DOHH2 (cell line): ENCODE data around the gene KLK4.

Source experiments
- H3F3A ChIP-seq: fragments of 200-600 bp; sonication (generic), shearing (Covaris generic); 2 replicates; pipeline ENCODE4 v1.6.0; 2016; ENCODE audit warnings: antibody characterized with exemption, mild to moderate bottlenecking; ENCODE audit not compliant: control insufficient read depth, insufficient read depth
- H3K27ac ChIP-seq: fragments of 200-600 bp; sonication (generic); 2 replicates; pipeline ENCODE4 v1.5.1; 2014; ENCODE audit warnings: low read depth, mild to moderate bottlenecking, low read length, moderate library complexity
- H3K27me3 ChIP-seq: fragments of 200-600 bp; sonication (generic); 2 replicates; pipeline ENCODE4 v1.6.1; 2014; ENCODE audit warnings: mild to moderate bottlenecking, low read length, mixed read lengths; ENCODE audit not compliant: control insufficient read depth
- H3K36me3 ChIP-seq: fragments of 200-600 bp; sonication (generic); 2 replicates; pipeline ENCODE4 v1.6.1; 2014; ENCODE audit warnings: mild to moderate bottlenecking, low read length, moderate library complexity, mixed read lengths; ENCODE audit not compliant: control insufficient read depth
- H3K4me1 ChIP-seq: fragments of 200-600 bp; sonication (generic); 2 replicates; pipeline ENCODE4 v1.6.1; 2014; ENCODE audit warnings: mild to moderate bottlenecking, low read length, mixed read lengths; ENCODE audit not compliant: control insufficient read depth
- H3K4me2 ChIP-seq: fragments of 200-600 bp; sonication (generic); 2 replicates; pipeline ENCODE4 v1.6.0; 2014; ENCODE audit warnings: mild to moderate bottlenecking, low read length, moderate library complexity
- H3K4me3 ChIP-seq: fragments of 200-600 bp; sonication (generic); 2 replicates; pipeline ENCODE4 v1.5.1; 2014; ENCODE audit warnings: mild to moderate bottlenecking, low read length, mixed read lengths
- H3K79me2 ChIP-seq: fragments of 200-600 bp; sonication (generic); 2 replicates; pipeline ENCODE4 v1.6.1; 2014; ENCODE audit warnings: mild to moderate bottlenecking, low read length, mixed read lengths; ENCODE audit not compliant: control insufficient read depth
- H3K9me2 ChIP-seq: fragments of 200-600 bp; sonication (generic); replicated peaks from 2 replicates; pipeline ENCODE4 v1.6.1; 2014; ENCODE audit warnings: mild to moderate bottlenecking, low read length, mixed read lengths; ENCODE audit not compliant: control insufficient read depth
- H3K9me3 ChIP-seq: fragments of 200-600 bp; sonication (generic); 2 replicates; pipeline ENCODE4 v1.6.1; 2014; ENCODE audit warnings: antibody characterized with exemption, low read length, mixed read lengths; ENCODE audit not compliant: control insufficient read depth, insufficient read depth
- H4K20me1 ChIP-seq: fragments of 200-600 bp; sonication (generic); 2 replicates; pipeline ENCODE4 v1.6.0; 2014; ENCODE audit warnings: low read depth, mild to moderate bottlenecking, antibody characterized with exemption, low read length, moderate library complexity; ENCODE audit not compliant: control insufficient read depth, insufficient read depth
- EZH2phosphoT487 ChIP-seq: fragments of 200-600 bp; sonication (generic); IDR thresholded peaks from 2 replicates; pipeline ENCODE4 v1.6.1; 2017; ENCODE audit warnings: borderline replicate concordance, mild to moderate bottlenecking, antibody characterized with exemption, low read length, moderate library complexity, mixed read lengths
- TF ChIP-seq, protein P1 (sequence below): fragments of 200-600 bp; sonication (generic); IDR thresholded peaks from one replicate; pipeline ENCODE4 v1.5.1; 2014; ENCODE audit warnings: antibody characterized with exemption, mild to moderate bottlenecking, low read depth, low read length; ENCODE audit not compliant: poor library complexity, severe bottlenecking

The KLK4 gene

GRCh38 chr19:50880241-50880640 lies 31.0 kb downstream of the KLK4 start:
- no peaks in the 10 kb centered on the region for H4K20me1 ChIP-seq
- H3K4me1 ChIP-seq = no peaks in the 10 kb centered on the region
- no peak overlapping the region for H3K4me2 ChIP-seq
- H3K4me3 ChIP-seq = no peak overlapping the region
- H3F3A ChIP-seq = no peaks in the 10 kb centered on the region
- TF ChIP-seq, protein P1, sequence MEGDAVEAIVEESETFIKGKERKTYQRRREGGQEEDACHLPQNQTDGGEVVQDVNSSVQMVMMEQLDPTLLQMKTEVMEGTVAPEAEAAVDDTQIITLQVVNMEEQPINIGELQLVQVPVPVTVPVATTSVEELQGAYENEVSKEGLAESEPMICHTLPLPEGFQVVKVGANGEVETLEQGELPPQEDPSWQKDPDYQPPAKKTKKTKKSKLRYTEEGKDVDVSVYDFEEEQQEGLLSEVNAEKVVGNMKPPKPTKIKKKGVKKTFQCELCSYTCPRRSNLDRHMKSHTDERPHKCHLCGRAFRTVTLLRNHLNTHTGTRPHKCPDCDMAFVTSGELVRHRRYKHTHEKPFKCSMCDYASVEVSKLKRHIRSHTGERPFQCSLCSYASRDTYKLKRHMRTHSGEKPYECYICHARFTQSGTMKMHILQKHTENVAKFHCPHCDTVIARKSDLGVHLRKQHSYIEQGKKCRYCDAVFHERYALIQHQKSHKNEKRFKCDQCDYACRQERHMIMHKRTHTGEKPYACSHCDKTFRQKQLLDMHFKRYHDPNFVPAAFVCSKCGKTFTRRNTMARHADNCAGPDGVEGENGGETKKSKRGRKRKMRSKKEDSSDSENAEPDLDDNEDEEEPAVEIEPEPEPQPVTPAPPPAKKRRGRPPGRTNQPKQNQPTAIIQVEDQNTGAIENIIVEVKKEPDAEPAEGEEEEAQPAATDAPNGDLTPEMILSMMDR = no peak
- no peak for TF ChIP-seq EZH2phosphoT487
- H3K36me3 ChIP-seq = no peaks in the 10 kb centered on the region
- no peak overlapping the region for H3K27ac ChIP-seq
- H3K9me2 ChIP-seq = no peaks in the 10 kb centered on the region
- H3K27me3 ChIP-seq = peaks cover 33% of the 10 kb centered on the region
- H3K9me3 ChIP-seq = no peaks in the 10 kb centered on the region
- no peaks in the 10 kb centered on the region for H3K79me2 ChIP-seq

DNA sequence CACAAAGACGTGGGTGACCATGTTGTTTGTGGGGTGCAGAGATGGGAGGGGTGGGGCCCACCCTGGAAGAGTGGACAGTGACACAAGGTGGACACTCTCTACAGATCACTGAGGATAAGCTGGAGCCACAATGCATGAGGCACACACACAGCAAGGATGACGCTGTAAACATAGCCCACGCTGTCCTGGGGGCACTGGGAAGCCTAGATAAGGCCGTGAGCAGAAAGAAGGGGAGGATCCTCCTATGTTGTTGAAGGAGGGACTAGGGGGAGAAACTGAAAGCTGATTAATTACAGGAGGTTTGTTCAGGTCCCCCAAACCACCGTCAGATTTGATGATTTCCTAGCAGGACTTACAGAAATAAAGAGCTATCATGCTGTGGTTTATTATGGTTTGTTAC lies 32.3 kb downstream of the KLK4 start:
- no peaks in the 10 kb centered on the region for H3K9me3 ChIP-seq

GRCh38 chr19:50877338-50877737 lies 33.9 kb downstream of the KLK4 start:
- no peaks in the 10 kb centered on the region for H4K20me1 ChIP-seq
- peaks cover 43% of the 10 kb centered on the region for H3K27me3 ChIP-seq
- no peak overlapping the region for H3K4me3 ChIP-seq
- H3K4me2 ChIP-seq = no peak overlapping the region
- H3K9me3 ChIP-seq = no peaks in the 10 kb centered on the region
- TF ChIP-seq EZH2phosphoT487 = no peak
- TF ChIP-seq, protein P1 = no peak
- H3K27ac ChIP-seq = no peak overlapping the region
- no peaks in the 10 kb centered on the region for H3K36me3 ChIP-seq
- no peaks in the 10 kb centered on the region for H3F3A ChIP-seq
- no peaks in the 10 kb centered on the region for H3K79me2 ChIP-seq
- no peaks in the 10 kb centered on the region for H3K9me2 ChIP-seq
- no peaks in the 10 kb centered on the region for H3K4me1 ChIP-seq

More for the DNA sequence above, 32.3 kb downstream of the KLK4 start:
- no peak overlapping the region for H3K4me2 ChIP-seq
- no peaks in the 10 kb centered on the region for H3K9me2 ChIP-seq
- no peaks in the 10 kb centered on the region for H3K4me1 ChIP-seq
- H3K27ac ChIP-seq = no peak overlapping the region
- H3F3A ChIP-seq = no peaks in the 10 kb centered on the region
- TF ChIP-seq, protein P1 = no peak
- TF ChIP-seq EZH2phosphoT487 = no peak
- H3K36me3 ChIP-seq = no peaks in the 10 kb centered on the region
- no peaks in the 10 kb centered on the region for H3K79me2 ChIP-seq
- H3K4me3 ChIP-seq = no peak overlapping the region
- H3K27me3 ChIP-seq = peaks cover 34% of the 10 kb centered on the region
- H4K20me1 ChIP-seq = no peaks in the 10 kb centered on the region

- H3K36me3 ChIP-seq = no peaks in the 10 kb centered on the region
- H3K27ac ChIP-seq = no peak overlapping the region
- no peaks in the 10 kb centered on the region for H3K79me2 ChIP-seq
- no peak overlapping the region for H3K4me2 ChIP-seq
- H3K4me3 ChIP-seq = no peak overlapping the region
- no peaks in the 10 kb centered on the region for H3K9me3 ChIP-seq
- H3K4me1 ChIP-seq = no peaks in the 10 kb centered on the region
- H4K20me1 ChIP-seq = no peaks in the 10 kb centered on the region
- H3K27me3 ChIP-seq = peaks cover 47% of the 10 kb centered on the region
- no peaks in the 10 kb centered on the region for H3F3A ChIP-seq
- TF ChIP-seq, protein P1 = no peak
- TF ChIP-seq EZH2phosphoT487 = no peak
- no peaks in the 10 kb centered on the region for H3K9me2 ChIP-seq
Measured at GRCh38 chr19:50876456-50876855, 34.7 kb downstream of the KLK4 start.
